ENCODE results near the gene FOXO1.

FOXO1 gene

DNA sequence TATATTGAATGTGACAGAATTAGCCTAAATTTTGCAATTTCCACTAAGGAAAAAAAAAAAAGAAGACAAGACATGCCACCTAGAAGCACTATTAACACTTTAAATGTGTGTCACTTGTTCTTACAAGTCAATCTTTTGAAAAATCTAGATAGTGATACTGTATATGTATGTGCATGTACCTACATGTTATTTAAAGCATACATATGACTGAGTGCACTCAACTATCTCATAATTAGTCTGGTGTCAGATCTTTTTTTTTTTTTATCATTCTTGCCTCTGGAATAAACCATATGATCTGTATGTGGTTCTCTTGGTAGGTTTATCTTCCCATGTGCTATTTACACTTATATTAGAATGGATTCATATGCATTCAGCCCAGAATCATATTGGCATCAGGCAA lies 62.3 kb downstream of the FOXO1 start:
- no peak for DNase-seq

DNA sequence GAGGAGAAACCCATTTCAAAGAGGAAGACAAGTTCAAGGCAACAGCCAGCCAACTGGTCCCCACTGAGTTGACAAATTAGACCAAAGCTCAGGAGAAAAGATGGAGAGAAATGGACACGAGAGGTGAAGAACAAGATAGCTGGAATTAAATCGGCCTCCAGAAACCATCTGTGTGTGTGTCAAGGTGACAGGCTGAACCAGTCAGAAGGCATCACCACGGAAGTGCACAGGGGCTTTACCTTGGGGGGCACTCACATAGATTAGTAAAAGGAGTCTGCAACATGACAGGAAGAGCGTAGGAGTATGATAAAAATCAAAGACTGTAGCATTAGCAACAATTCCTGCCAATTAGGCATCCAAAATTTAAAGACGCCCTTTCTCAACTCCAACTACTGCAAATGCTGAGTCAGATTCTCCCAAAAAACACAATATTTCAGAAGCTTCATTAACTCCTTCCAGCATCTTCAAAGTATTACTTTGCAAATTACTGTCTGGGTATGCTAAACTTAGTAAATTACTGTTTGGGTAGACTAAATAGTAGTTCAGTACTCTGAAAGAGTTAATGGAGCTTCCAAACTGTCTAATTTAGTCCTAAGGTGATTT lies 66.2 kb downstream of the FOXO1 start:
- DNase-seq = no peak

DNA sequence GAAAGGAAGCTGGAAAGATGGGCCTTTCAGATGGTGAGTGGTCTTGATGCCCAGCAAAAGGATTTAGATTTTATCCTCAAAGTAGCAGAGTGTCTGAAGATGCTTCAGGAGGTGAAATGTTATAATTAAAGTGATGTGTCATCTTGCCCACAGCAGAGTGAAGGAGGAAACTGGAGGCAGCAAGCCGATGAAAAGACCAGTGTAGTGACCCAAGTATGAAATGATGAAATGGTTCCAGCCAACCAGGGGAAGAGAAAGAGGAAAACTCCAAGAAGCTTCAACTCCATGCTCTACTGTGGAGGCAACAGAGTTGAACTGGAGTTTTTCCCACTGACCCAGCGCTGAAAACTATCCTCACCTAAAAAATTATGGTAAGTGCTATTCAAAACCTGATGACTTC lies 66.7 kb downstream of the FOXO1 start:
- DNase-seq = no peak

DNA sequence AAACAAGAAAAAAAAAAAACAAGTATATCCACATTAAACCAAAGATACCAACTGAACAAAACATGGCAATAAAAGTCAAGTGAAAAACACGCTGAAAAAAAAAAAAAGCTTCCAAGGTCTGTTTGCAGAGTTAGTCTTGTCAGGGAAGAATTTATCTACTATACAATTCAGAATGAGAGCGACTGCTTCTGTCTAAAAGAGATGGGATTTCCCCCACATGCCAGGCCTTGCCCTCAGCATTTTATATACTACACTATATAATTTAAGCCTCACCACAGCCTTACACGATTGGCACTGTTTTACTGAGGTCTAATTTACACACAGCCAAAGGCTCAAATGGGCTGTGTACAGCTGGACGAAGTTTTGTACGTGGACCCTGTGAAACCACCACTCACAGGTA lies 67.3 kb downstream of the FOXO1 start:
- no peak for DNase-seq

DNA sequence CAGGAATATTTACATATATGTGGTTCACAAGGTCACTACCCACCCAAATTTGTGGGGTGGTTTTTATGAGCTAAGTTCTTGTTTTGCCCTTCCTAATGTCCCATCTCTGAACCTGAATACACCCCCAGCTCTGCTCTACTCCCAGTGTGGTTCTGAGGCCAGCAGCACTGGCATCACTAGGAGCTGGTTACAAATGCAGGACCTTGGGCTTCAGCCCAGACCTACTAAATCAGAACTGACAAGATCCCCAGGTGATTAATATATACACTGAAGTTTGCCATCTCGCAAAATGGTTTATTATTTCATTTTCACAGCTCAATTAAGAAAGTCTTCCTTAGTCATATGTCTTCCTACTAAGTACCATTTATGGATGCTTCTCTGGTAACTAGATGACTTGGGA lies 67.9 kb downstream of the FOXO1 start:
- DNase-seq = no peak

DNA sequence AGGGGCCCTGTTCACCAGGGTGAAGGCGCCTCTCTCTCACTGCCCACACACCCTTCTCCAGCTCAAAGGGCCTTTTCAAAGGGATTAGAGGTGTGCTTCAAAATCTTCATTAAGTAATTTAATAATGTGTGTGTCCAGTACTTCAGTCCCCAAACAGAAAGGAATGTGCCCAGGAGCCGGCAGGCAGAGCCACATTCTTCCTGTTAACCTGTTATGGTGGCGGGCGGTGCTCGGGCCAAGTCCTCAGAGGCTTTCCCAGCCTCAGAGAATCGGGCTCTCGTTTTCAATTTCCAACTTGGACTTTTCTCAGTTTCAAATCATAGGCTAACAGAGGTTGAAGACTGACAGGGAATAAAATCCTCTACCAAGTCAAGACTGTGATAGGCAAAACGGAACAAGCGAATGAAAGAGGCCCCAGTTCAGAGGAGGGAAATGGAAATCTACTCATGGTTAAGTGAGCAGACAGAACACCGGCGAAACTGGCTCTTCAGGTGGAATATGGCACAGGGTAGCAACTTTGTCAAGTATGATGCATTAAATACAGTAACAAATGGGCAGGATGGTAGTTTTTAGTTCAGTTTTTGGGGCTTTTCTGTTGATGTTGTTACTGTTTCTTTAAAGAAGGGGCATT lies 68.6 kb downstream of the FOXO1 start:
- no peak for DNase-seq

DNA sequence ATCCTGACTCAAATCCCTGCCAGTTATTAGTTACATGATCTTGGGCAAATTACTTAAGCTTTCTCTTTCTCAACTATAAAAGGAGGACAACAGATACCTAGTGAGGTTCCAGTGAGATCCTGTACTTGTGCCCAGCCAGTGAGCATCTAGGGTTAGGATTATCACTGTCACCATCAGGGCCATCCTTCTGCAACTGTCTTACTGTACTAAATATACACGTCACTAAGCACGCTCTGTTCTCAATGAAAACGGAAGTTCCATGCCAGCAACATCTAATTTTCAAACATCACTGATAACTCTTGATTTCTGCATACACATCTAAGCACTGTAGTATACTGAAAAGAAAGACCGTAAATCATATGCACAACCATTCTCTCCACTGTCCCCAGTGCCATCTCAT lies 70.0 kb downstream of the FOXO1 start:
- DNase-seq = no peak

DNA sequence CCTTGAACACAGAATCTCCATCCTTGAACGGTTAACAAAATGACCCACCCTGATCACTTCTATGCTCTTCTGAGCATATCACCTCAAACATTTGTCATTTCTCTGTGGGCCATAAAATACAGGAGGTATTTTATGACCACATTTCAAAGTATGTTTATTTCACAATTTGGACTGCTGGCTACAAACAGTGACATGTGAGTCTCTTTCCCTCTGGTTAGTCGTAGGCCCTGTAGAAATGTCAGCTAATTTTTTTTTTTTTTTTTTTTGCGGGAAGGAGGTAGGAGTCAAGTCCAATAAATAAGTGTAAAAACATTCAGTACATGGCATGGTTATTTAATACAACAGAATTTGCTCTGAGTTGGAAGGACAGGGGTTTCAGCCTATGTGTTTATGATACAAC lies 70.7 kb downstream of the FOXO1 start:
- no peak for DNase-seq

DNA sequence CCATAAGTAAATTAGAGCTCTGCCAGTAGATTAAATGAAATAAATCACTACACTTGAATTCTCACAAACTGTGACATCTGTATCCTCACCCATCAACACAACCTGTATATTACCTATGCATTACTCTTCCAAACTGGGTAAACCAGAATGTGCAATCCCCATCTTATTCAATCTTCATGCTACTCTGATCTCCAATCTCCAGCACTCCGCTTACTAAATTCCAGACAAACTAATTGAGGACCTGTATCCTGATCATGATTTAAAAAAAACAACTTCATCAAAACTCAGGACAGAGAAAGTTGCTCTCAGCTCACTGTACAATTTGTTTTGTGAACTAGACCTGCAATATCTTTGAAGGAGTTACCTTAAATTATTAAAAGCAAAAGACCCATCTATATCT lies 74.4 kb downstream of the FOXO1 start:
- no peak for DNase-seq

DNA sequence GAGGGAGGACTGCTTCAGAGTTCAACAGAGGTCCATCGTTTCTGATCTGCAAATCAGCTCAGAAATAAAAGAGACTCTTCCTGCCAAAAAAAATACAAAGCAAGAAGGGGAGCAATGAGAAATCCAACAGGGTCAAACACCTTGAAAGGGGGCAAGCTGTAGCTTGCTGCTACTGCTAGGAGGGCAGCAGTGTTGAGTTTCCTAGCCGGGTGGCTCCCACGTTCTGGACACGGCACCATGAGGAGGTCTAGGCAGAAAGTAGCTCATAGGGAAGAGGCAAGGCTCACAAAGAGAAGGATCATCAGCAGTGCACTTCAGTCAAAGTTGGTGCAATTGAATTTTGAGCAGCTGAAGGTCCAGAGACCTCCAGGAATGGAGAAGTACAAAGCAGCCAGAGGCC lies 75.3 kb downstream of the FOXO1 start:
- DNase-seq = no peak

DNA sequence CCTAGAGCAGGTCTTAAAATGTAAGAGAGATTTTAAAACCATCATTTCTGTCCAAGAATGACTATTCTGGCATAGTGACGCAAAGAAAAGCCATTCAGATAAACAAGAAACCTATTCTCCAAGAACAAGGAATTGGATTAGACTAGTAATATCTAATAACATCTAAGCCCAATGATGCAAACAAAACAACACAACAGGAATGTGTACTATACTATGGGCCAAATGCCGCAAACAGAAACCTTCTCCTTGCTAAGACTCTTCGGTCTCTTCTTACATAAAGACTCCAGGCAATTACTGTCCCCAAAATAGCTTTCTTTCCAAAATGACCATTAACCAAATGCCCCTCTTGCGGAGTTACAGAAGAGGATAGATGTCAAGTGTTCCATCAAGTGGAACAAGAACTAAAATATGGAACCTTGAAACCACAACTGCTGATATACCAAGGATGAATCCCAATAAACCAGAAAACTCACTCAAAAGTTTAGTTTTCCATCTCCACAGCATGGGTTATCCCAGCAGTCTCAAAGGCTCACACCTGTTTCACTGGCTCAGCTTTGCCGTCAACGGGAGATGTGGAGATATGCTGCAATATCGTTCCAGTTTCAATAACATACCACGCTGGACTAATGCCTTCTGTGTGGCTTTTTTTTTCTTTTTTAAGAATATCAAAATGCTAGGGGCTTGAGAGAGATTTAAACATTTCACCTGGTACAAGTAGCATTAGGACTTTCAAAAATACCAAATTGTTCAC lies 76.2 kb downstream of the FOXO1 start:
- DNase-seq = no peak

DNA sequence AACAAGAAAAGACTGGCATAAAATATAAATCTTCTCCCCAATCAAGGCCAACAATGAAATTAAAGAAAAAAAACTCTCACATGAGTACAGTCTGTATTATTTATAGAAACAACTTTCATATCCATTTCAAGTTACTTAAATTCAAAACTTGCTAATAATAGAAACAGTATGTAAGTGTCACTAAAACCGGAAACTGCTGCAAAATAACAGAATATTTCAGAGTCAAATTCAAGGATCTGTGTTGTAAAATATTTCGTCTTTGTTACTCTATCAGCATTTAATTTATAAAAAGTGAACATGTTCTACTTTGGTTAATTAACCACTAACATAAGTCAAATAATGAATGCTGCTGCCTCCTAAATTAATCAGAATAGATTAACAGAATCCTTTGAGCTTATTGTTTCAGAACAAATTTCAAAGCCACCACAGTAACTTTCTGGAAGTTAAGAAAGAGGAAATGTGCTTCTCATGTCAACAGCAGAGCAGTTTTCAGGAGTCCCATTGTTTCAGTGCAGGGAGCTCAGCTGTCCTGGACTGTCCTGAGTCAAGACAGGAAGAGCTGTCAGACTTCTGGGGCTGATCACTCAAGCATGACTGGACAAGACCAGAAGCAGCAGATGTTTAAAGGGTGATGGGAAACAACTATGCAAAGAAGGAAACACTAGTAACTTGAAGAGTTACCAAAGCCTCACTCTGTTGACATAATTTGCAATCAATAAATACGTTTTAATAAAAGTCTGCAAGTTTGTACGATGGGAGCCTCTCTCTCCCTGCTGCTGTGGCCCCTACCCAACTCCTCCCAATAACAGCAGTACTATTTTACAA lies 76.9 kb downstream of the FOXO1 start:
- DNase-seq = peak in 1 of 2 experiments; percentile 1

DNA sequence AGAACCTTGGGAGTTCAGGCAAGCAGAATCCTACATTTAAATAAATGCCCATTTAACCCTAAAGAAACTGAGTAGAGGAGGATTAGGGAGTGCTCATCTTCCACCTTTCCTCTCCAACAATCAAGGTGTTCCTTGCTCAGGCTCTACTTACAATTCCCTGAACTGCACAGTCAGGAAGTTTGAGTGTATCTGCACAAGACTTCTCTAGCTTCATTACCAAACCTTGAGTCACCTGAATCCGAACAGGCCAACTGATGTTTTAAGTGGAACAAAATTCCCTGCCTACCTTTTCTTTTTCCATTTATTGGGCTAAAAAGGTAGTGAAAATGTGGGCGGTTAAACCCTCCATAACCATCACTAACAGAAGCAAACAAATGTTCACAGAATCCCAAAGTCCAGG lies 78.3 kb downstream of the FOXO1 start:
- no peak for DNase-seq

DNA sequence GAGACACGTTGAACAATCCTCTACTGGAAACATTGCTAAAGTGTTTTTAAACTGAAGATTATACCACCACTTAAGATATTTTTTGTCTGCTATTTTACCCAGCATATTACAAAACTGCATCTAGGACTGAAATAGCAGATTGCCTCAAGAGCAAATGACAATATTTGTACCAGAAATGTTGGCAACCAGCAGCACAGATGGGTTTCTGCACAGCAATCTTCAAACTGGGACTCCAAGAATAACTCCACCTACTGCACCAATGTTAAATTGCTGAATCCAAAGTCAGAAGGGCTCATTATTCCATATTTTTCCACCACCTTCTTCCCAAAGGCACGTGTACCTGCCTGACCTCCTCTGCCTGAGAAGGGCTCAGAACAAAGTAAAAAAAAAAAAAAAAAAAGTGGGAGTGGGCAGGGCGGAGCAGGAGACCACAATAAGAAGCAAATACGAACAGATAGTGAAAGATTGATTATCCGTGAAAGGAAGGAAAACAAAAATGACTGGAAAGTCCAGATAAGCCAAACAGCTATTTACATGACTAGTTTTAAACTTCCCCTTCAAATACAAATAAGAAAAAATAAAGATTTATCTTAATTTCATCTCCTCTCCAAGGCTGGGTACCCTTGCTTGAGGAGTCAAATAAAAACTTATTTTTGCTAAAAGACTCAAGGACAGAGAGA lies 79.4 kb downstream of the FOXO1 start:
- no peak for DNase-seq

DNA sequence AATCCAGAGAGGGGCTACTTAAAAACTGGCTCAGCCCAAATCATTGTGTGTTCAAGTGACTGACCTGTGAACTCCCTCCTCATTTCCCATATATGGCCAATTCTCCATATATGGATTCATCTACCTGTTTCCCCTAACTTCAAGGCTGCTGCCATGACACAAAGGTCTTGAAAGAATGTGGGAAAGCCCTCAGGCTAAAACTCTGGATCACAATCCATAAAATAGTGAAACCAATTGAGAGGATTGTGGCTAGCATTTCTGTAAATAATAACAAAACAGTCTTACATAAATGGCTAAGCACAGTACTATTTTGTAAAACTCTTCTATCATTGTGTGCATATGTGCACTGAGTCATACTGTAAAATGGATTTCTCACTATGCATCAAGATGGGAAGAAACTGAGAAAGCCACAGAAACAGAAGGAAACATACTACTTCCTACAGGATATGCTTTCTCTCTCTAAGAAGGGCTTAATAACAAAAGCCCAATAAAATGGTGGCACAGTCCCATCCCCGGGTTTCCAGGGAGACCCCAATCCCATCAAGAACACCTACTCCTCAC lies 80.5 kb downstream of the FOXO1 start:
- DNase-seq = no peak

DNA sequence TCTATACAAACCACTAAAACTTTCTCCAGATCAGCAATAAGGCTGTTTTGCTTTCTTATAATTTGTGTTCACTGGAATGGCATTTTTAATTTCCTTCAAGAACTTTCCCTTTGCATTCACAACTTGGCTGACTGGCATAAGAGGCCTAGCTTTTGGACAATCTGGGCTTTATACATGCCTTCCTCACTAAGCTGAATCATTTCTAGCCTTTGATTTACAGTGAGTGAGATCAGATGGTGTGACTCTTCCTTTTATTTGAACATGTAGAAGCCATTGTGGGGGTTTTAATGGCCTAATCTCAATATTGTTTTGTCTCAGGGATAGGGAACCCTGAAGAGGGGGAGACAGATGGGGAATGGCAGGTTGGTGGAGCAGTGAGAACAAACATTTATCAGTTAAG lies 82.7 kb downstream of the FOXO1 start:
- no peak for DNase-seq

DNA sequence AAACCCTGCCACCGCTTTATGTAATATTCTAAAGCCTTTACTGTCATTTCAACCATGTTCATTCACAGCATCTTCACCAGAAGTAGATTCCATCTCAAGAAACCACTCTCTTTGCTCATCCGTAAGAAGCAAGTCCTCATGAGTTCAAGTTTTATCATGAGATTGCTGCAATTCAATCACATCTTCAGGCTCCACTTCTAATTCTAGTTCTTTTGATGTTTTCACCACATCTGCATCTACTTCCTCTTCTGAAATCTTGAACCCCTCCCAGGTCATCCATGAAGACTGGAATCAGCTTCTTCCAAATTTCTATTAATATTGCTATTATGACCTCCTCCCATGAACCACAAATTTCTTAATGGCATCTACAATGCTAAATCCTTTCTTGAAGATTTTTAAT lies 83.9 kb downstream of the FOXO1 start:
- no peak for DNase-seq

DNA sequence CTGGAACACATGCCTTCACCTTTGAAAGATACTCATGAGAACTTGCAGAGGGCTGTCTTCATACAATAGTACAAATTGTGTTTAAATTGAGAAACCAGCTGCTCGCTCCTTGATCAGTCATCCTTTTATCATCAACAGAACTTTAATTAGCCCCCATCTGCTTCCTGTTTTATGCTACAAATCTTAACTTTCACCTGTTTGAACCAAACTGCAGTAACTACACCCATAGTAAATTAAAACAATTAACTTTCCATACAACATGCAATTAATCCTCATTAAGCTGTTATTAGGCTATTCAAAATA lies 85.2 kb downstream of the FOXO1 start:
- no peak for DNase-seq

DNA sequence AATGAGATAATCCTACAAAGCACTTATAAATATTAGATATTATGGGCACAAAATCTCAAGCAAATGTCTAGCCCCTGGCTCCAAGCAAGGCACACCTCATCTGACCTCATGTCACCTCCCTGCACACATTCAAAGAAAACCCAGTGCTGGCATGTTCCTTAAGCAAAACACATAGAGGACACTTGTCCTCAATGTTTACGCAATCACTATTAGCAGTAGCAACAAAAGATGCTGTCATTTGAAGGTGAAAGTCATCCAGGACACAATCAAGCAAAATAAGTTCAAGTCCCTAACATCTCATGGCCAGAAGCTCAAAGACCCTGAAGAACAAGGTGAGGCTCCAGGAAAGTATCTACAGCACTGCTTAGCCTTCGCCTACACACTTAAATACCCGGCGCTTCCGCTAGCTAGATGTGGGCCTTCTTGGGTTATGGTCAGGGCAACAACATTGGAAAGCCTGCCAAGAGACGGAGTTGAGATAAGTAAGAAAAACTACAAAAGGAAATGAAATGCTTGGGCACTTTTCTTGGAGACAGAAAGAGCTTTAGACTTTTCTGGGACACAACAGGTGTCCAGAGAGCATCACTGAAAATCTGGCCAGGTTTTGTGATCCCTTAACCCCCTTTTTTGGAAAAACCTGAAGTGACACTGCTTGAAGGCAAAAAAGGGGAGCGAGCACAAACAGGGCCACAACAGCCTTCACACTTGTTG lies 85.7 kb downstream of the FOXO1 start:
- DNase-seq = no peak

DNA sequence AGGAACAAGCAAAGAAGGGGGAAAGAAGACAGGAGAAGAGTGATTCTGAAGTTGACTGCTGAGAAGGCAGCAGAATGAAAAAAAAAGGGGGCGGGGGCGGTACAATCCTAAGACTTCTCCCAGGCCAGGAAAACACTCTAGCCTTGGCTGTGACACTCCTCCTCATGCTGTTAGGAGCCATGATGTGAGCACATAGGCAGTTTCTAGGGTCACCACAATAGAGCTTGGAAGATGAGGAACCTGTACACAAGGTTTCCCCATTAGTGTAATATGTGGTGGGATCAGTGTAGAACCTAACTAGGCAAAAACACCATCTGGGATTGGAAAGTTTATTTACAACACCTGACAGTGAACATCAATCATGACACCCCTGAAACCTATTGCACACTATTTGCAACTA lies 86.9 kb downstream of the FOXO1 start:
- DNase-seq = no peak

DNA sequence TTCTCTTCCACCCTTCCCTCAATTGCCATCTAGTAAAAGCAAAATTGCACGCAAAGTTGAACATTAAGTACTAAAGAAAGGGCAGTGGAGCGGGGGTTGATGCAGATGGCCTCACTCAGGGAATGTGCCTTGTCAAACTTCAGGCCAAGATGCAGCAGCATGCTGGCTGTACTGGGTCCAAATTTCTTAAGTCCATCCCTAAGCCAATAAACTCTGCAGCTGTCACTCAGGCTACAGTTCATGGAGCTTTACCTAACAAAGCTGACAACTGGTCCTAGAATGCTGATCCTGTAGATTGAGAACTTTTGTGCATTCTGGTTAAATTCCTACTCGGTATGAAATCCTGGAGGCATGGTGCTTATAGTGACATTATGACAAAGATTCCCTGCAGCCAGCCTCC lies 88.4 kb downstream of the FOXO1 start:
- DNase-seq = no peak

DNA sequence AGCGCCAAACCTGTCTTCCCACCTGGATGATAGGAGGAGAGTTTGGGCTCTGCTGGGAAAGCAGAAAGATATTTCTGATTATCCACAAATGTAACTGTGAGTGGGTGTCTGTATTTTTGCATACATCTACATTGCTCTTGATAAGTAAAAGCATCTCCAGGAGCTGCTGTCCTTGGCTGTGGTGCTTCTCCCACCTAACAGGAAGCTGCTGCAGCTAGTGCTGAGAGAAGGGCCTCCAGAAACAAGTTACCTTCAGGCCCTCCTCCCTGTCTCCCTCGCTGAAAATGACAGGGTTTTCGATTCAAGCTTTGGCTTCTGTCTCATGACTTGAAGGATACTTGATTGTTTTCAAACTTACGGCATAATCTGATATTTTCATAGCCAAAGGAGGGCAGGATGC lies 90.1 kb downstream of the FOXO1 start:
- DNase-seq = no peak

Data from SW 1271 (cell line).